ENCODE results near the gene ZNF609. TPM values are rescaled to one million over a fixed set of nuclear protein-coding genes. Genes with fewer than 3 reads are reported as not detected.

The ZNF609 gene
- total RNA-seq, 4 donors from 2014 or later, result 25.2 to 45.5 (median 32.6) TPM

DNA sequence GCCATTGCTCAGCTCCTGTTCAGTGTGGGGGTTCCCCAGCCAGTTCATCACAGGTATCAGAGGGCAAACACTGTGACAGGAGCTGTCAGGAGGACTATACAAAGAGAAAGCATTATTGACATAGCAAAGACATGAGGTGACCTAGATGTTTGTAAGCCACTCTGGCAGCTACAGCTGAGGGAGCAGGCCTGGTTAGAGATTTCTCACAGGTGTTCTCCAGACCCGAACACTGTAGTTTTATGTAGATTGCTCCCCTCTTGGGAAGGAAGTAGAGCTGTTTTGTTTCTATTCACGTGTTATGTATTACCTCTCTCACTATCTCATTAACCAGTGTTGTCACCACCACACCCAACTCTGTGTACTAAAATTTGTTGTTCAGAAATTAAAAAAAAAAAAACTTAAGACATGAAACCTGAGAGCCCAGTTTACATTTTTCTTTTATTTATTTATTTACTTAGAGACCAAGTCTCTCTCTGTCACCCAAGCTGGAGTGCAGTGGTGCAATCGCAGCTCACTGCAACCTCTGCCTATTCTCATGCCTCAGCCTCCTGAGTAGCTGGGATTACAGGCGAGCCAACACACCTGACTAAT lies 191.3 kb downstream of the ZNF609 start:
- no peaks in the 10 kb centered on the region for H3K36me3 ChIP-seq
- DNase-seq, result peak; percentile 68 to 72
- peak overlapping the region; percentile 29 to 68 (median 57) for H3K27ac ChIP-seq
- intact Hi-C loops (cut with DNase I), result no loop called here
- H3K9me3 ChIP-seq, result no peaks in the 10 kb centered on the region
- H3K4me1 ChIP-seq, result peaks cover 13 to 14% of the 10 kb centered on the region in 2 donors
- no peaks in the 10 kb centered on the region for H3K27me3 ChIP-seq
- 39 to 41% methylated on average over 4 of the region's 4 CpGs for WGBS, 2 donors
- no peak overlapping the region for H3K4me3 ChIP-seq (replicated peaks in 1 of 3)
- TF ChIP-seq POLR2A (IDR thresholded peaks at IDR 0.05), result no peak
- TF ChIP-seq, protein P1, sequence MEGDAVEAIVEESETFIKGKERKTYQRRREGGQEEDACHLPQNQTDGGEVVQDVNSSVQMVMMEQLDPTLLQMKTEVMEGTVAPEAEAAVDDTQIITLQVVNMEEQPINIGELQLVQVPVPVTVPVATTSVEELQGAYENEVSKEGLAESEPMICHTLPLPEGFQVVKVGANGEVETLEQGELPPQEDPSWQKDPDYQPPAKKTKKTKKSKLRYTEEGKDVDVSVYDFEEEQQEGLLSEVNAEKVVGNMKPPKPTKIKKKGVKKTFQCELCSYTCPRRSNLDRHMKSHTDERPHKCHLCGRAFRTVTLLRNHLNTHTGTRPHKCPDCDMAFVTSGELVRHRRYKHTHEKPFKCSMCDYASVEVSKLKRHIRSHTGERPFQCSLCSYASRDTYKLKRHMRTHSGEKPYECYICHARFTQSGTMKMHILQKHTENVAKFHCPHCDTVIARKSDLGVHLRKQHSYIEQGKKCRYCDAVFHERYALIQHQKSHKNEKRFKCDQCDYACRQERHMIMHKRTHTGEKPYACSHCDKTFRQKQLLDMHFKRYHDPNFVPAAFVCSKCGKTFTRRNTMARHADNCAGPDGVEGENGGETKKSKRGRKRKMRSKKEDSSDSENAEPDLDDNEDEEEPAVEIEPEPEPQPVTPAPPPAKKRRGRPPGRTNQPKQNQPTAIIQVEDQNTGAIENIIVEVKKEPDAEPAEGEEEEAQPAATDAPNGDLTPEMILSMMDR (IDR thresholded peaks at IDR 0.05), result no peak

DNA sequence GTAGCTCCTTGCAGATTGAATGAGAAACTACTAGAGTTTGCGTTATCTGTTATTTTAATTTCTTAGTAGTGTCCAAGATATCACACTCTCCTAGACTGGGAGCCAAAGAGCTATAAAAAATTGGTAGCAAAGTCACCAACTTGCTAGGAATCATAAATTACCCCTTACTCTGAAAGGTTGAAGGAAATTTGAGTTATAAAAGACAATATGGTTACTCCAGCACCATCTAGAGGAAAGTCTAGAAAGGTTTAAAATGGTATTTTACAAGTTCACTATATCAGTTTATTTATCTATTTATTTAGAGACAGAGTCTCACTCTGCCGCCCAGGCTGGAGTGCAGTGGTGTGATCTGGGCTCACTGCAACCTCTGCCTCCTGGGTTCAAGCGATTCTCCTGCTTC lies 193.4 kb downstream of the ZNF609 start:
- Histone ChIP-seq H3K27me3 (no peaks in the 10 kb centered on the region), H3K27ac (no peak overlapping the region), H3K4me1 (peaks cover 13 to 22% of the 10 kb centered on the region in 2 donors), H3K36me3 (no peaks in the 10 kb centered on the region), H3K9me3 (no peaks in the 10 kb centered on the region), H3K4me3 (replicated peaks in 1 of 3) (no peak overlapping the region)
- whole genome bisulfite sequencing, 2 donors, result 61 to 66% methylated on average over 3 of the region's 3 CpGs
- TF ChIP-seq, protein P1 (IDR thresholded peaks at IDR 0.05), result peak in 3 of 6 experiments; percentile 47 to 51 (median 47)
- TF ChIP-seq POLR2A (IDR thresholded peaks at IDR 0.05), result no peak
- no peak for DNase-seq
- intact Hi-C loops (cut with DNase I), result no loop called here

DNA sequence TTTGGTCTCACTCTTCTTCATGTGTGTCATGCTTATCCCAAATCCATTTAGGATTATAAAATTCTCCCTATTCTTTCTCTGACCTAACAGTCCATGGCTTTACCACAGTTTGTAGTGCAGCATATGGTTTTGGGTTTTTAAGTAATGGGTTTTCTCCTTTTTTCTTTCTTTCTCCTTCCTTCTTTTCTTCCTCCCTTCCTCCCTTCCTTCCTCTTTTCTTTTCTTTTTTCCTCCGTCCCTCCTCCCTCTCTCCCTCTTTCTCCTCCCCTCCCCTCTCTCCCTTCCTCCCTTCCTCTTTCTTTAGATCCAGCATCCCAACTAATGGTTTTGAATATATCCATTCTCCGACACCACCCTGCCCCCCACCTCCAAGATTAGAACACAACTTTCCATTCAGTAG lies 196.1 kb downstream of the ZNF609 start:
- TF ChIP-seq, protein P1 (IDR thresholded peaks at IDR 0.05), result no peak
- TF ChIP-seq POLR2A (IDR thresholded peaks at IDR 0.05), result no peak
- no peaks in the 10 kb centered on the region for H3K36me3 ChIP-seq
- no peak for DNase-seq
- no peak overlapping the region for H3K4me3 ChIP-seq (replicated peaks in 1 of 3)
- no peaks in the 10 kb centered on the region for H3K27me3 ChIP-seq
- H3K4me1 ChIP-seq, result peaks cover 7 to 17% of the 10 kb centered on the region in 2 donors
- WGBS, 2 donors, result 94% methylated on average over 2 of the region's 2 CpGs
- intact Hi-C loops (cut with DNase I), result no loop called here
- no peak overlapping the region for H3K27ac ChIP-seq
- no peaks in the 10 kb centered on the region for H3K9me3 ChIP-seq

DNA sequence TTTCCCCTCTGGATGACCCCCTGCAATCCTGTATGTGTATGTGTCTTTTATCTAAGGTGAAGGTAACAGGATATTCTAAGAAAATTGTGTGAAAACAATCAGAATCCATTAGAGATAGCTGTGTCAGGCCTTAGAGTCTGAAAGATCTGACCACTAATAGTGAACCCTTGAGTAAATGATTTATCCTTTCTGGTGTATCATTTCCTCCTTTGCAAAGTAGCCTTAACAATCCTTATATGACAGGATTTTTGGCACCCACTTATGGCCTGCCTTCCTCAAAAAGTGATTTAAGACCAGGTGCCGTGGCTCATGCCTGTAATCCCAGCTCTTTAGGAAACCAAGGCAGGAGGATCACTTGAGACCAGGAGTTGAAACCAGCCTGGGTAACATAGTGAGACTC lies 204.8 kb downstream of the ZNF609 start:
- H3K27me3 ChIP-seq, result no peaks in the 10 kb centered on the region
- no peaks in the 10 kb centered on the region for H3K36me3 ChIP-seq
- TF ChIP-seq, protein P1 (IDR thresholded peaks at IDR 0.05), result no peak
- no peak for TF ChIP-seq POLR2A (IDR thresholded peaks at IDR 0.05)
- intact Hi-C loops (cut with DNase I), result no loop called here
- no peak overlapping the region for H3K27ac ChIP-seq
- H3K9me3 ChIP-seq, result no peaks in the 10 kb centered on the region
- no peak for DNase-seq
- no peak overlapping the region for H3K4me3 ChIP-seq (replicated peaks in 1 of 3)
- no peaks in the 10 kb centered on the region for H3K4me1 ChIP-seq
- 91 to 97% methylated on average over 1 of the region's 1 CpG for WGBS, 2 donors

DNA sequence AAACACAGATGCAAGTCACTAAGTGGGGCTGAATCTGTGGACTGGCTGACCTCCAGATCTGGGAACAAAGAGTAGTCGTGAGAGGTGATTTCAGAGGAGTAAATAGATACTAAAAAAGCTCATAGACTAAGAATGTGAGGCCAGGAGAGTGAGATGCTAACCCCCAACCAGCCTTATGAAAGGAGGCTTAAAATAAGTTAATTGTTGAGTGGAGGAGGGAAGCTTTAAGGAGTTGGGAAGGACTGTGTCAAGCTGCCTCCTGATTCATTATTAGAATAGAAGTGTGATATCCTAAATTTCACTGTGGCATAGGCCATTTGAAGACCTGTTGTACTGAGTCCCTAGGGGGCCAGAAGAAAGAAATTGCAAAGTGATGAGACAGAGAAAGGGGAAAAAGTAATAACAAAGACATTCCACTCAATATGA lies 207.4 kb downstream of the ZNF609 start:
- peak in 1 of 2 donors; percentile 11 for DNase-seq
- TF ChIP-seq, protein P1 (IDR thresholded peaks at IDR 0.05), result no peak
- no peak for TF ChIP-seq POLR2A (IDR thresholded peaks at IDR 0.05)
- WGBS, 2 donors, result 14 to 21% methylated on average over 1 of the region's 1 CpG
- intact Hi-C loops (cut with DNase I), result no loop called here
- Histone ChIP-seq H3K27me3 (no peaks in the 10 kb centered on the region), H3K4me1 (no peaks in the 10 kb centered on the region), H3K9me3 (no peaks in the 10 kb centered on the region), H3K4me3 (replicated peaks in 1 of 3) (no peak overlapping the region), H3K36me3 (no peaks in the 10 kb centered on the region), H3K27ac (no peak overlapping the region)
